Calu3 (cell line): ENCODE data around the gene IDH3B. TPM values are rescaled to one million over a fixed set of nuclear protein-coding genes. Genes with fewer than 3 reads are reported as not detected.

Source experiments
- BruUV-seq: library from RNA; stranded (reverse); fragments of 400-500 nt; replicated peaks from 2 replicates; lab custom pipeline; 2021; lab: Mats Ljungman, UMichigan
- CTCF ChIA-PET: fragments of 300-600 bp; sonication (Branson Sonifier 250); formaldehyde crosslinking; loops from one replicate; lab custom pipeline; 2022; ENCODE audit warnings: antibody characterized with exemption; lab: Charles Lee
- DNase-seq: peaks from one replicate; pipeline ENCODE4 v3.0.0; 2022
- H3K27ac Mint-ChIP-seq: one replicate; pipeline ENCODE4 v1.8.0; 2022; ENCODE audit warnings: mixed read lengths; ENCODE audit not compliant: unreplicated experiment
- H3K27me3 Mint-ChIP-seq: one replicate; pipeline ENCODE4 v1.8.0; 2022; ENCODE audit warnings: mixed read lengths; ENCODE audit not compliant: unreplicated experiment
- H3K36me3 Mint-ChIP-seq: one replicate; pipeline ENCODE4 v1.8.0; 2022; ENCODE audit warnings: mild to moderate bottlenecking, moderate library complexity, mixed read lengths; ENCODE audit not compliant: insufficient read depth, unreplicated experiment
- H3K4me1 Mint-ChIP-seq: one replicate; pipeline ENCODE4 v1.8.0; 2022; ENCODE audit warnings: mild to moderate bottlenecking, low read depth, mixed read lengths; ENCODE audit not compliant: unreplicated experiment
- H3K4me3 Mint-ChIP-seq: one replicate; pipeline ENCODE4 v1.8.0; 2022; ENCODE audit warnings: mild to moderate bottlenecking, low read depth, moderate library complexity, mixed read lengths; ENCODE audit not compliant: unreplicated experiment
- H3K9me3 Mint-ChIP-seq: one replicate; pipeline ENCODE4 v1.8.0; 2022; ENCODE audit warnings: low read depth, mixed read lengths; ENCODE audit not compliant: unreplicated experiment
- intact Hi-C: fragments of 100-400 bp; cut with micrococcal nuclease; formaldehyde crosslinking; loops from one replicate; pipeline ENCODE4 v1.10.0; 2022; ENCODE audit not compliant: unreplicated experiment
- total RNA-seq: library from RNA; stranded (reverse); gene quantifications from 2 replicates; pipeline ENCODE4 v1.2.3, GENCODE V29; 2022
- TF ChIP-seq, protein P1 (sequence below): fragments of 200-600 bp; IDR thresholded peaks from one replicate; pipeline ENCODE4 v1.8.0; 2022; ENCODE audit warnings: antibody characterized with exemption; ENCODE audit not compliant: unreplicated experiment

Gene IDH3B
- total RNA-seq, 1 experiment from 2014 or later = 73.6 TPM

DNA sequence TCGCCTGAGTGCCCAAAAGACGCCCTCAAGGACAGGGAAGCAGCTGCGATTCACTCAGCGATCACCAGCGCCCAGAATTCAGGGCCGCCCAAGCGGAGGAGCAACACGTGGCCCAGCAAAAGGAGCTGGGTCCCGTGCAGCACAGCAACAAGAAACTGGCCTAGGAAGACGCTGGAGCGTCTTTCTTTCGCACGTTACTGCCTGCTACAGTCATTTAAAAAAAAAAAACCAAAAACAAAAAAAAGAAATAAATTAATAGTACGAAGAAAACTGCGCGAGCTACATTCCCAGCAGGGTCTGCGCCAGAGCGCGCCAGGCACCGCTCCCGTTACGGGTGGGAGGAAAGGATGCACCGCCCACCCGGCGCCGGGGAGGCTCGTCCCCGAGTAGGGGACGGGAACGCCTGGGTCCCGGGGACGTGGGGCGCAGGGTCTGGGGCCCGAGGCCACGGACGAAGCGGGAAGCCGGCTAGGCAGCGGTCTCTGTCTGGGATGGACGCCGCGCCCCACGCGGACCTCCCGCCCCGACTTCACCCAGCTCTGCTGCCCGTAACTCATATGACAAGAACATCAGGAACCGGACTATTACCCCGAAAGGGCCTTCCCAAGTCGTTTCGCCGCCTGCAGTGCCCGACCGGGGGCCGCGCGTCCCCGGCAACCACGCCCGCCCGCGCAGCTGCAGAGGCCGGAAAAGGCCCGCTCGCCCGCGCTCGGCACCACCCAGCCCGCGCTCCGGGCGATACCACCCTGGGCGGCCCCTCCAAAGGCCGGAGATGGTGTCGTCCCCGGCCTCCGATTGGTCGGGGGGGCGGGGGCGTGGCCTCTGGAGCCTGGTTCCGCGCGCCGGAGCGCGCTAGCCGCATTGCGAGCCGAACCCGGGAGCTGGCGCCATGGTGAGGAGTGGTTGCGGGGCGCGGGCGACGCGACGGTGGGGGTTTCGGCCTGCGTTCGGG is 12.0 kb downstream of the IDH3B start, which contains the start of gene NOP56:
Gene NOP56 (plus strand): TSS at position 861 of the 952 bp plus-strand sequence. CDS start 29 bp downstream, at position 890.
- TSS peak; percentile 71 for BruUV-seq
- CTCF ChIA-PET = interaction anchor here (0.6 to 1.0 kb wide), 5 partner anchors 12 to 333 kb away, joined by 3 to 5 read pairs (median 3); partner anchors contain the start of gene IDH3B
- Mint-ChIP-seq H3K27me3 (no peaks in the 10 kb centered on the region), H3K4me3 (peak within 1 kb of the TSS; percentile 81), H3K4me1 (peaks cover 9% of the 10 kb centered on the region), H3K36me3 (peaks cover 41% of the 10 kb centered on the region), H3K9me3 (no peaks in the 10 kb centered on the region), H3K27ac (peak within 1 kb of the TSS; percentile 70)
- intact Hi-C loops = no loop called here
- peak; percentile 93 for DNase-seq
- TF ChIP-seq, protein P1, sequence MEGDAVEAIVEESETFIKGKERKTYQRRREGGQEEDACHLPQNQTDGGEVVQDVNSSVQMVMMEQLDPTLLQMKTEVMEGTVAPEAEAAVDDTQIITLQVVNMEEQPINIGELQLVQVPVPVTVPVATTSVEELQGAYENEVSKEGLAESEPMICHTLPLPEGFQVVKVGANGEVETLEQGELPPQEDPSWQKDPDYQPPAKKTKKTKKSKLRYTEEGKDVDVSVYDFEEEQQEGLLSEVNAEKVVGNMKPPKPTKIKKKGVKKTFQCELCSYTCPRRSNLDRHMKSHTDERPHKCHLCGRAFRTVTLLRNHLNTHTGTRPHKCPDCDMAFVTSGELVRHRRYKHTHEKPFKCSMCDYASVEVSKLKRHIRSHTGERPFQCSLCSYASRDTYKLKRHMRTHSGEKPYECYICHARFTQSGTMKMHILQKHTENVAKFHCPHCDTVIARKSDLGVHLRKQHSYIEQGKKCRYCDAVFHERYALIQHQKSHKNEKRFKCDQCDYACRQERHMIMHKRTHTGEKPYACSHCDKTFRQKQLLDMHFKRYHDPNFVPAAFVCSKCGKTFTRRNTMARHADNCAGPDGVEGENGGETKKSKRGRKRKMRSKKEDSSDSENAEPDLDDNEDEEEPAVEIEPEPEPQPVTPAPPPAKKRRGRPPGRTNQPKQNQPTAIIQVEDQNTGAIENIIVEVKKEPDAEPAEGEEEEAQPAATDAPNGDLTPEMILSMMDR = no peak

GRCh38 chr20:2643708-2644107 is 20.3 kb downstream of the IDH3B start:
- TF ChIP-seq, protein P1 = no peak
- H3K9me3 Mint-ChIP-seq = no peaks in the 10 kb centered on the region
- H3K4me1 Mint-ChIP-seq = no peaks in the 10 kb centered on the region
- BruUV-seq = no TSS peak
- peaks cover 4% of the 10 kb centered on the region for H3K36me3 Mint-ChIP-seq
- no peak overlapping the region for H3K27ac Mint-ChIP-seq
- CTCF ChIA-PET = no interaction called here
- DNase-seq = no peak
- no peak overlapping the region for H3K4me3 Mint-ChIP-seq
- no peaks in the 10 kb centered on the region for H3K27me3 Mint-ChIP-seq
- intact Hi-C loops = no loop called here

DNA sequence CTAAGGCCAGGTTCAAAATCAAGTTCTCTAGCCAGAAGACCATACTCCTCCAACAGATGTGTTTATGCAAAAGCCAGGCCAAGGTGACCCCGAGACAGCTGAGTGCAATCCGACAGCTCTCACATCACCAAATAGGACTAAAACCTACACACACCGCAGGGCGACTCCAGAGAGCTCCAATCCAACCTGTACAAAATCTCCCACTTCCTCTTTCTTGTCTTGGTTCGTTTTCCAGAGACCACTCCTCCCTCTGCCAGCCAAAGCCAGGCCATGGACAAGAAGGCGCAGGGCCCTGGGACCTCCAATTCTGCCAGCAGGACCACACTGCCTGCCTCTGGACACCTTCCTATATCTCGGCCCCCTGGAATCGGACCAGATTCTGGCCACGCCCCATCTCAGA is 23.1 kb downstream of the IDH3B start:
- CTCF ChIA-PET = no interaction called here
- H3K27ac Mint-ChIP-seq = no peak overlapping the region
- intact Hi-C loops = no loop called here
- TF ChIP-seq, protein P1 = no peak
- H3K4me1 Mint-ChIP-seq = no peaks in the 10 kb centered on the region
- peaks cover 8% of the 10 kb centered on the region for H3K36me3 Mint-ChIP-seq
- no peaks in the 10 kb centered on the region for H3K9me3 Mint-ChIP-seq
- DNase-seq = no peak
- no peak overlapping the region for H3K4me3 Mint-ChIP-seq
- BruUV-seq = no TSS peak
- H3K27me3 Mint-ChIP-seq = no peaks in the 10 kb centered on the region

DNA sequence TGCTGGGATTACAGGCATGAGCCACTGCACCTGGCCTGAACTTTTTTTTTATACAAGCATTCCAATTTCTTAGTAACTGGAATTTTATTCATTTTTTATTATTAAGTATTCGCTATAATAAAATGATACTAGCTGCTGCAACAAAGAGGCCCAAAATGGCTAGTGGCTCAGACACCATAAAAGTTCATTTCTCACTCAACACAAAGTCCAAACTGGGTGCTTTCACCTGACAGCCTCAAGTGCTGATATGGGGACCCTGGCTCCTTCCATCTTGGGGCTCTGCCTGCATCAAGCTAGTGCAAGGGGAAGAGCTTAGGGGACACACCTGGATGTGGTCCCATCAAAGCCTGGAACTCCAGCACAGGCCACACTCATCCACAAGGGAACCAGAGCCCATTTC is 23.8 kb downstream of the IDH3B start:
- no TSS peak for BruUV-seq
- H3K27ac Mint-ChIP-seq = no peak overlapping the region
- no peaks in the 10 kb centered on the region for H3K9me3 Mint-ChIP-seq
- peaks cover under 1% of the 10 kb centered on the region for H3K27me3 Mint-ChIP-seq
- peaks cover 8% of the 10 kb centered on the region for H3K36me3 Mint-ChIP-seq
- H3K4me3 Mint-ChIP-seq = no peak overlapping the region
- CTCF ChIA-PET = no interaction called here
- DNase-seq = no peak
- H3K4me1 Mint-ChIP-seq = no peaks in the 10 kb centered on the region
- TF ChIP-seq, protein P1 = no peak
- intact Hi-C loops = no loop called here
